GM18520 (cell line): ENCODE results near the gene HOXB2.

Experiments
- ATAC-seq: cut with Tn5 transposase; IDR thresholded peaks from one replicate; pipeline ENCODE4 v1.9.1; 2021; ENCODE audit not compliant: unreplicated experiment

HOXB2 gene

GRCh38 chr17:48545022-48545375, at the start of gene HOXB2:
Gene HOXB2, minus strand, starts transcription at chr17:48545109. Its CDS starts 198 bp downstream, at chr17:48544911.
- ATAC-seq: no peak

GRCh38 chr17:48593840-48594537, 49.1 kb upstream of the HOXB2 start:
- ATAC-seq: no peak

- no peak for ATAC-seq
These were observed 48.4 kb upstream of the HOXB2 start, which contains the start of gene HOXB5 for GRCh38 chr17:48593126-48593829. Gene HOXB5, minus strand, starts transcription at chr17:48593779. Its CDS starts 97 bp downstream, at chr17:48593682.

- ATAC-seq: no peak
These were observed 47.7 kb upstream of the HOXB2 start for GRCh38 chr17:48592577-48592976.

GRCh38 chr17:48592057-48592514, 47.2 kb upstream of the HOXB2 start:
- ATAC-seq: no peak

- no peak for ATAC-seq
These were observed 46.5 kb upstream of the HOXB2 start for GRCh38 chr17:48591255-48592056.

- no peak for ATAC-seq
These were observed 45.8 kb upstream of the HOXB2 start for GRCh38 chr17:48590607-48591161.

- ATAC-seq: no peak
These were observed 45.1 kb upstream of the HOXB2 start, which contains the start of gene HOXB3 for GRCh38 chr17:48589831-48590606. Gene HOXB3, minus strand, starts transcription at chr17:48590241. Its CDS starts 37,767 bp downstream, at chr17:48552474.

GRCh38 chr17:48589060-48589830, 44.3 kb upstream of the HOXB2 start:
- no peak for ATAC-seq

- ATAC-seq: no peak
These were observed 43.6 kb upstream of the HOXB2 start for GRCh38 chr17:48588528-48588927.

GRCh38 chr17:48588074-48588415, 43.1 kb upstream of the HOXB2 start:
- ATAC-seq: no peak

- no peak for ATAC-seq
These were observed 42.6 kb upstream of the HOXB2 start for GRCh38 chr17:48587276-48588073.

- no peak for ATAC-seq
These were observed 41.7 kb upstream of the HOXB2 start for GRCh38 chr17:48586355-48587258.

- no peak for ATAC-seq
These were observed 39.4 kb upstream of the HOXB2 start for GRCh38 chr17:48584223-48584741.

- no peak for ATAC-seq
These were observed 38.9 kb upstream of the HOXB2 start for GRCh38 chr17:48583708-48584222.

GRCh38 chr17:48582750-48583069, 37.8 kb upstream of the HOXB2 start:
- no peak for ATAC-seq

GRCh38 chr17:48579760-48580554, 35.0 kb upstream of the HOXB2 start:
- ATAC-seq: no peak
